ENCODE measurements around the gene ZSWIM4.

ZSWIM4 gene

GRCh38 chr19:13830741-13831536, 35.7 kb downstream of the ZSWIM4 start:
- Histone ChIP-seq H3K27me3 (ENCODE audit: control insufficient read depth in 5 of 5, insufficient read depth in 4 of 5, low read length in 5 of 5) (no peaks in the 10 kb centered on the region), H3K4me1 (ENCODE audit: control insufficient read depth in 5 of 5, insufficient read depth in 5 of 5, low read length in 5 of 5) (peaks cover 10 to 24% (median 14%) of the 10 kb centered on the region in 5 donors), H3K36me3 (ENCODE audit: control insufficient read depth in 5 of 5, insufficient read depth in 5 of 5, low read length in 5 of 5) (peaks cover 0 to 49% (median 33%) of the 10 kb centered on the region in 5 donors), H3K9ac (ENCODE audit: low read length in 5 of 5) (no peak overlapping the region), H3K27ac (ENCODE audit: low read depth, low read length) (peak overlapping the region; percentile 10), H3K9me3 (ENCODE audit: control insufficient read depth in 5 of 5, low read length in 5 of 5) (no peaks in the 10 kb centered on the region), H3K4me3 (ENCODE audit: low read depth in 1 of 5, low read length in 5 of 5) (no peak overlapping the region)

DNA sequence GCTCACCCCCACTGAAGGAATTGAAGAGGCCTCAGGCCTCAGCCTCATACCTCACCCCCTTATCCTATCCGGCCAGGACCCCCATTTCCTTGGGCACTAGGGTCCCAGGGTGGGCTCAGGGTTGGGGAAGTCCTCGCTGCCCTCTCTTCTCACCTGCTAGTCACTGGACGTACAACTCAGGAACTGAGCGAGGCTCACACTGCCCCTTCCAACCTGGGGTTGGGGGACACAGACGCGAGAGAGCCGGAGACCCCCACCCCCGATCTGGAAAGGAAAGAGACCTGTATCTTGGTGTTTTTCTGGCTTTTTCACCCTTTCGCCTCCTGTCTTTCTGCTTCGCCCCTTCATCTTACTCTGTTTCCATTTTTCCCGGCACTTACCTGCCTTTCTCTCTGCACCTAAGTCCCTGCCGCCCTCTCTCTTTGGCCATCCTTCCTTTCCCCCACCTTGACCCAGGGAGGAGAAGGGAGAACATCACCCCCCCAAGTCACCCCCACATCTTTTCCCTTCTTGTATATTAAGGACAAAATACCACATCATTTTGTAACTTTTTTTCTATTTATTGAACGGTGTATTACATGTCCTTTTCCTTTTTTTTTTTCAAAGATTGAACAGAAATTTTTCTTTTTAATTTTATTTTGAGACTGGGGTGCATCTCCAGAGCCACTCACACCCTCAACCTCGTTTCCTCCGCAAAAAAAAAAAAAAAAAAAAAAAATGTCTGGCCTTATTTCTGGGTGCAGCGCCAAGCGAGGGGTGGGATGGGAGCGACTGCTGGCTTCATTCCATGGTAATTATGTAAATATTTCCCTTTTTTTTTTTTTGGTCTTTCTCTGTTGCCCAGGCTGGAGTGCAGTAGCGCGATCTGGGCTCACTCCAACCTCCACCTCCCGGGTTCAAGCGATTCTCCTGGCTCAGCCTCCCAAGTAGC, 36.6 kb downstream of the ZSWIM4 start:
- peaks cover 0 to 55% (median 42%) of the 10 kb centered on the region in 5 donors for H3K36me3 ChIP-seq (ENCODE audit: control insufficient read depth in 5 of 5, insufficient read depth in 5 of 5, low read length in 5 of 5)
- H3K27ac ChIP-seq (ENCODE audit: low read depth, low read length) = peak overlapping the region; percentile 10
- H3K4me3 ChIP-seq (ENCODE audit: low read depth in 1 of 5, low read length in 5 of 5) = no peak overlapping the region
- H3K4me1 ChIP-seq (ENCODE audit: control insufficient read depth in 5 of 5, insufficient read depth in 5 of 5, low read length in 5 of 5) = peaks cover 11 to 33% (median 23%) of the 10 kb centered on the region in 5 donors
- no peaks in the 10 kb centered on the region for H3K9me3 ChIP-seq (ENCODE audit: control insufficient read depth in 5 of 5, low read length in 5 of 5)
- no peaks in the 10 kb centered on the region for H3K27me3 ChIP-seq (ENCODE audit: control insufficient read depth in 5 of 5, insufficient read depth in 4 of 5, low read length in 5 of 5)
- H3K9ac ChIP-seq (ENCODE audit: low read length in 5 of 5) = no peak overlapping the region

- H3K27me3 ChIP-seq (ENCODE audit: control insufficient read depth in 5 of 5, insufficient read depth in 4 of 5, low read length in 5 of 5) = no peaks in the 10 kb centered on the region
These were observed 38.3 kb downstream of the ZSWIM4 start for GRCh38 chr19:13833330-13834243.

GRCh38 chr19:13834244-13835069, 39.2 kb downstream of the ZSWIM4 start:
- peaks cover 0 to 63% (median 38%) of the 10 kb centered on the region in 5 donors for H3K36me3 ChIP-seq (ENCODE audit: control insufficient read depth in 5 of 5, insufficient read depth in 5 of 5, low read length in 5 of 5)
- peak overlapping the region in 3 of 5 donors; percentile 5 to 26 (median 7) for H3K9ac ChIP-seq (ENCODE audit: low read length in 5 of 5)
- H3K4me1 ChIP-seq (ENCODE audit: control insufficient read depth in 5 of 5, insufficient read depth in 5 of 5, low read length in 5 of 5) = peaks cover 11 to 59% (median 46%) of the 10 kb centered on the region in 5 donors

More at GRCh38 chr19:13833330-13834243, 38.3 kb downstream of the ZSWIM4 start:
- Histone ChIP-seq H3K4me1 (ENCODE audit: control insufficient read depth in 5 of 5, insufficient read depth in 5 of 5, low read length in 5 of 5) (peaks cover 11 to 51% (median 38%) of the 10 kb centered on the region in 5 donors), H3K9me3 (ENCODE audit: control insufficient read depth in 5 of 5, low read length in 5 of 5) (no peaks in the 10 kb centered on the region), H3K36me3 (ENCODE audit: control insufficient read depth in 5 of 5, insufficient read depth in 5 of 5, low read length in 5 of 5) (peaks cover 0 to 54% (median 37%) of the 10 kb centered on the region in 5 donors), H3K9ac (ENCODE audit: low read length in 5 of 5) (peak overlapping the region in 3 of 5 donors; percentile 26 to 44 (median 35)), H3K27ac (ENCODE audit: low read depth, low read length) (peak overlapping the region; percentile 72), H3K4me3 (ENCODE audit: low read depth in 1 of 5, low read length in 5 of 5) (peak overlapping the region in 3 of 5 donors; percentile 11 to 44 (median 24))

GRCh38 chr19:13835791-13836723, 40.8 kb downstream of the ZSWIM4 start:
- peak overlapping the region; percentile 29 to 54 (median 47) for H3K4me3 ChIP-seq (ENCODE audit: low read depth in 1 of 5, low read length in 5 of 5)
- H3K4me1 ChIP-seq (ENCODE audit: control insufficient read depth in 5 of 5, insufficient read depth in 5 of 5, low read length in 5 of 5) = peaks cover 11 to 75% (median 59%) of the 10 kb centered on the region in 5 donors
- H3K9ac ChIP-seq (ENCODE audit: low read length in 5 of 5) = peak overlapping the region in 2 of 5 donors; percentile 51 to 66
- H3K36me3 ChIP-seq (ENCODE audit: control insufficient read depth in 5 of 5, insufficient read depth in 5 of 5, low read length in 5 of 5) = peaks cover 0 to 58% (median 29%) of the 10 kb centered on the region in 5 donors
- no peaks in the 10 kb centered on the region for H3K27me3 ChIP-seq (ENCODE audit: control insufficient read depth in 5 of 5, insufficient read depth in 4 of 5, low read length in 5 of 5)
- H3K9me3 ChIP-seq (ENCODE audit: control insufficient read depth in 5 of 5, low read length in 5 of 5) = no peaks in the 10 kb centered on the region
- H3K27ac ChIP-seq (ENCODE audit: low read depth, low read length) = peak overlapping the region; percentile 100

More at GRCh38 chr19:13834244-13835069, 39.2 kb downstream of the ZSWIM4 start:
- H3K27ac ChIP-seq (ENCODE audit: low read depth, low read length) = peak overlapping the region; percentile 72
- H3K4me3 ChIP-seq (ENCODE audit: low read depth in 1 of 5, low read length in 5 of 5) = peak overlapping the region in 3 of 5 donors; percentile 6 to 44 (median 11)
- no peaks in the 10 kb centered on the region for H3K27me3 ChIP-seq (ENCODE audit: control insufficient read depth in 5 of 5, insufficient read depth in 4 of 5, low read length in 5 of 5)
- H3K9me3 ChIP-seq (ENCODE audit: control insufficient read depth in 5 of 5, low read length in 5 of 5) = no peaks in the 10 kb centered on the region

- Histone ChIP-seq H3K36me3 (ENCODE audit: control insufficient read depth in 5 of 5, insufficient read depth in 5 of 5, low read length in 5 of 5) (peaks cover 0 to 62% (median 29%) of the 10 kb centered on the region in 5 donors), H3K27me3 (ENCODE audit: control insufficient read depth in 5 of 5, insufficient read depth in 4 of 5, low read length in 5 of 5) (no peaks in the 10 kb centered on the region), H3K4me3 (ENCODE audit: low read depth in 1 of 5, low read length in 5 of 5) (peak overlapping the region; percentile 52 to 100 (median 83)), H3K9me3 (ENCODE audit: control insufficient read depth in 5 of 5, low read length in 5 of 5) (no peaks in the 10 kb centered on the region), H3K4me1 (ENCODE audit: control insufficient read depth in 5 of 5, insufficient read depth in 5 of 5, low read length in 5 of 5) (peaks cover 10 to 81% (median 70%) of the 10 kb centered on the region in 5 donors), H3K27ac (ENCODE audit: low read depth, low read length) (peak overlapping the region; percentile 100), H3K9ac (ENCODE audit: low read length in 5 of 5) (peak overlapping the region; percentile 12 to 100 (median 84))
These were observed 43.3 kb downstream of the ZSWIM4 start for GRCh38 chr19:13838435-13839129.

- H3K4me1 ChIP-seq (ENCODE audit: control insufficient read depth in 5 of 5, insufficient read depth in 5 of 5, low read length in 5 of 5) = peaks cover 4 to 79% (median 70%) of the 10 kb centered on the region in 5 donors
- no peaks in the 10 kb centered on the region for H3K9me3 ChIP-seq (ENCODE audit: control insufficient read depth in 5 of 5, low read length in 5 of 5)
- peaks cover 0 to 56% (median 25%) of the 10 kb centered on the region in 5 donors for H3K36me3 ChIP-seq (ENCODE audit: control insufficient read depth in 5 of 5, insufficient read depth in 5 of 5, low read length in 5 of 5)
- H3K9ac ChIP-seq (ENCODE audit: low read length in 5 of 5) = peak overlapping the region; percentile 75 to 100 (median 95)
- peak overlapping the region; percentile 100 for H3K27ac ChIP-seq (ENCODE audit: low read depth, low read length)
- peak overlapping the region; percentile 73 to 100 (median 98) for H3K4me3 ChIP-seq (ENCODE audit: low read depth in 1 of 5, low read length in 5 of 5)
- no peaks in the 10 kb centered on the region for H3K27me3 ChIP-seq (ENCODE audit: control insufficient read depth in 5 of 5, insufficient read depth in 4 of 5, low read length in 5 of 5)
These were observed 44.1 kb downstream of the ZSWIM4 start for GRCh38 chr19:13839130-13839937.

All from subcutaneous abdominal adipose tissue (tissue), 5 donors.